Gastroesophageal sphincter (tissue), 4 donors: ENCODE measurements around the gene TTC13. TPM values are rescaled to one million over a fixed set of nuclear protein-coding genes. Genes with fewer than 3 reads are reported as not detected.

Source experiments
- ATAC-seq: fragments of 150-250 bp; one replicate; pipeline ENCODE4 v1.9.1; 2016; ENCODE audit warnings: mild to moderate bottlenecking, moderate library complexity
- H3K27ac ChIP-seq, 4 donors: fragments of 200-600 bp; sonication (generic) in 3 of 4; 1 replicate in 3 of 4; 2 replicates in 1 of 4; pipeline ENCODE4 v1.5.1; 2016 to 2019
- H3K27me3 ChIP-seq: fragments of 200-600 bp; sonication (generic); one replicate; pipeline ENCODE4 v1.5.1; 2019
- H3K36me3 ChIP-seq, 2 donors: fragments of 200-600 bp; sonication (generic); one replicate each; pipeline ENCODE4 v1.5.1; 2019; ENCODE audit warnings: control low read depth in 1 of 2
- H3K4me1 ChIP-seq, 3 donors: fragments of 200-600 bp; sonication (generic); 1 replicate in 2 of 3; 2 replicates in 1 of 3; pipeline ENCODE4 v1.5.1; 2016 to 2019; ENCODE audit warnings: control low read depth in 2 of 3
- H3K4me3 ChIP-seq, 2 donors: fragments of 200-600 bp; sonication (generic); one replicate each; pipeline ENCODE4 v1.5.1; 2019; ENCODE audit warnings: mild to moderate bottlenecking in 1 of 2, moderate library complexity in 1 of 2
- H3K9me3 ChIP-seq, 3 donors: fragments of 200-600 bp; sonication (generic); one replicate each; pipeline ENCODE4 v1.5.1; 2017 to 2019; ENCODE audit warnings: control low read depth in 2 of 3
- CTCF ChIP-seq, 4 experiments: fragments of 200-600 bp in 2 of 4; fragments of 450-650 bp in 2 of 4; sonication (generic) in 1 of 4; IDR thresholded peaks; one replicate each; pipeline ENCODE4 v1.5.1; 2017 to 2019; ENCODE audit warnings: antibody characterized with exemption in 4 of 4, mild to moderate bottlenecking in 2 of 4, moderate library complexity in 2 of 4
- EP300 ChIP-seq: sonication (generic); formaldehyde crosslinking; IDR thresholded peaks from one replicate; pipeline ENCODE4 v1.6.1; 2017; ENCODE audit warnings: antibody characterized with exemption, mild to moderate bottlenecking
- POLR2A ChIP-seq, 2 donors: fragments of 450-650 bp; IDR thresholded peaks; one replicate each; pipeline ENCODE4 v1.6.1; 2017; ENCODE audit warnings: antibody characterized with exemption in 2 of 2, mild to moderate bottlenecking in 2 of 2, moderate library complexity in 1 of 2
- POLR2AphosphoS5 ChIP-seq: sonication (generic); formaldehyde crosslinking; IDR thresholded peaks from one replicate; pipeline ENCODE4 v1.6.1; 2017; ENCODE audit warnings: antibody characterized with exemption
- WGBS, 2 donors: methylation state at CpG; one replicate each; pipeline ENCODE4 v1.1.5; 2018; ENCODE audit warnings: low coverage in 1 of 2; 5-methylcytosine and 5-hydroxymethylcytosine counted together
- total RNA-seq, 4 donors: library from RNA; depleted of rRNA; stranded (reverse); fragments of >200 nt; gene quantifications; one replicate each; pipeline ENCODE4 v1.1.0, GENCODE V29; 2016

The TTC13 gene
- total RNA-seq, 4 donors from 2014 or later: 9.6 to 24.4 (median 13.7) TPM

DNA sequence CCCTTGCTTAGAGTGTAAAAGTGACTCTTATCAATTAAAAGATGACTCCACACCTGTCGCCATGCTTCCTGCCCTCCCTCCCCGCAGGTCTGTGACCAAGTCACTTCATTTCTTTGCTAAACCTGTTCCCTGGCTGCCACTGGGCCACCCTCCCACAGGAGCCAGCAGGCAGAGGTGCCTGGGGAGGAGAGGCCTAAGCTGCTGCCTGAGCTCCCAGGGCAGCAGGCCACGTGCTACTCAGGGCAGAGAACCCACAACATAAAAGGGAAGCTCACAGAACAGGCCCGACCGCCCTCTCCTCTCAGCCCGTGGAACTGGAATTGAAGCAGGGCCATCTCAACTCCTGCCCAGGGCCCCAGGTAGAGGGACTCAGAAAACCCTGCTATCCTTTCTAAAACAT, 115.2 kb downstream of the TTC13 start:
- no peaks in the 10 kb centered on the region for H3K9me3 ChIP-seq
- peak overlapping the region in 2 of 4 donors; percentile 96 for H3K27ac ChIP-seq
- H3K36me3 ChIP-seq: peaks cover 0 to 3% of the 10 kb centered on the region in 2 donors
- no peak for ATAC-seq
- H3K4me3 ChIP-seq: no peak overlapping the region
- 45 to 82% methylated on average over 2 to 5 of the region's 6 CpGs for WGBS, 2 donors
- TF ChIP-seq POLR2AphosphoS5 (no peak), CTCF (IDR thresholded peaks at IDR 0.05) (no peak), EP300 (no peak), POLR2A (IDR thresholded peaks at IDR 0.05) (no peak)
- H3K4me1 ChIP-seq: peaks cover 5 to 85% (median 13%) of the 10 kb centered on the region in 3 donors
- H3K27me3 ChIP-seq: no peaks in the 10 kb centered on the region

DNA sequence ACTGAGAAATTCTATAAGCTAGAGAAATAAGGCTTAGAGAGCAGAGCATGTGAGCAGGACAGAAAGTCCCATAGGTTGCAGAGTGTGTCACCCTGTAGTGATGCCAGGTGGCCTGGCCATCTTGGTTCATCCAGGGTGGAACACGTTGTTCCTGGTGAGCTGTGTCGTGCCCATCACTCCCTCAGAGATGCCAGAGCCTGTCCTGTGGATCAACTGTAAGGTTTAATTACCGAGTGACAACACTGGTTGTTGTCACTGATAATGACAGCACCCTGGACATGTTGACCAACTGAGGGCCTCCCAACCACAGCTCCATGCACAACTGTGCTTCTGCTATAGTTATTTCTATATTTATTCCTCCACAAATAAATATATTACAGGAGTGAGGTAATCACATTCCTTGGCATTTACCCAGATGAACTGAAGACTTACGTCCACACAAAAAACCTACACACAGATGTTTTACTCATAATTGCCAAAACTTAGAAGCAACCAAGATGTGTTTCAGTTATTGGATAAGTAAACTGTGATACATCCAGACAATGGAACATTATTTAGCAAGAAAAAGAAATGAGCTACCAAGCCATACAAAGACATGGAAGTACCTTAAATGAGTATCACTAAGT, 116.6 kb downstream of the TTC13 start:
- Histone ChIP-seq H3K4me1 (peaks cover 5 to 99% (median 21%) of the 10 kb centered on the region in 3 donors), H3K36me3 (peaks cover 0 to 3% of the 10 kb centered on the region in 2 donors), H3K27me3 (no peaks in the 10 kb centered on the region), H3K4me3 (no peak overlapping the region), H3K9me3 (no peaks in the 10 kb centered on the region), H3K27ac (peak overlapping the region in 3 of 4 donors; percentile 45 to 96 (median 96))
- no peak for ATAC-seq
- WGBS, 2 donors: 66 to 83% methylated on average over 3 to 4 of the region's 4 CpGs
- TF ChIP-seq POLR2A (IDR thresholded peaks at IDR 0.05) (no peak), CTCF (IDR thresholded peaks at IDR 0.05) (no peak), EP300 (no peak), POLR2AphosphoS5 (no peak)

GRCh38 chr1:230861489-230861888, 117.2 kb downstream of the TTC13 start:
- ATAC-seq: no peak
- Histone ChIP-seq H3K4me1 (peaks cover 5 to 100% (median 21%) of the 10 kb centered on the region in 3 donors), H3K27me3 (no peaks in the 10 kb centered on the region), H3K4me3 (no peak overlapping the region), H3K9me3 (no peaks in the 10 kb centered on the region), H3K36me3 (peaks cover 0 to 3% of the 10 kb centered on the region in 2 donors), H3K27ac (peak overlapping the region in 3 of 4 donors; percentile 22 to 96 (median 45))
- 80 to 100% methylated on average over 1 to 5 of the region's 13 CpGs for WGBS, 2 donors
- TF ChIP-seq POLR2AphosphoS5: no peak
- TF ChIP-seq EP300: no peak
- no peak for TF ChIP-seq POLR2A (IDR thresholded peaks at IDR 0.05)
- peak in 1 of 4 experiments; percentile 13 for TF ChIP-seq CTCF (IDR thresholded peaks at IDR 0.05)

- H3K36me3 ChIP-seq: peaks cover 0 to 3% of the 10 kb centered on the region in 2 donors
- H3K4me3 ChIP-seq: no peak overlapping the region
- ATAC-seq: no peak
- H3K27ac ChIP-seq: peak overlapping the region in 1 of 4 donors; percentile 23
- TF ChIP-seq CTCF (IDR thresholded peaks at IDR 0.05) (no peak), POLR2AphosphoS5 (no peak), EP300 (no peak), POLR2A (IDR thresholded peaks at IDR 0.05) (no peak)
- H3K4me1 ChIP-seq: peaks cover 3 to 100% (median 16%) of the 10 kb centered on the region in 3 donors
- H3K9me3 ChIP-seq: no peaks in the 10 kb centered on the region
- H3K27me3 ChIP-seq: no peaks in the 10 kb centered on the region
- 83 to 94% methylated on average over 6 to 9 of the region's 9 CpGs for WGBS, 2 donors
Measured at GRCh38 chr1:230860617-230861384, 117.9 kb downstream of the TTC13 start.
